ENCODE results near the gene WDR26.
A peak's percentile ranks its signal among the peaks of the same experiment; 100 is the strongest.
"Not testable (repeated sequence)": the region's sequence is repeated elsewhere in the genome, so short reads cannot be mapped to it uniquely, and the experiment has no call there.

WDR26 gene

DNA sequence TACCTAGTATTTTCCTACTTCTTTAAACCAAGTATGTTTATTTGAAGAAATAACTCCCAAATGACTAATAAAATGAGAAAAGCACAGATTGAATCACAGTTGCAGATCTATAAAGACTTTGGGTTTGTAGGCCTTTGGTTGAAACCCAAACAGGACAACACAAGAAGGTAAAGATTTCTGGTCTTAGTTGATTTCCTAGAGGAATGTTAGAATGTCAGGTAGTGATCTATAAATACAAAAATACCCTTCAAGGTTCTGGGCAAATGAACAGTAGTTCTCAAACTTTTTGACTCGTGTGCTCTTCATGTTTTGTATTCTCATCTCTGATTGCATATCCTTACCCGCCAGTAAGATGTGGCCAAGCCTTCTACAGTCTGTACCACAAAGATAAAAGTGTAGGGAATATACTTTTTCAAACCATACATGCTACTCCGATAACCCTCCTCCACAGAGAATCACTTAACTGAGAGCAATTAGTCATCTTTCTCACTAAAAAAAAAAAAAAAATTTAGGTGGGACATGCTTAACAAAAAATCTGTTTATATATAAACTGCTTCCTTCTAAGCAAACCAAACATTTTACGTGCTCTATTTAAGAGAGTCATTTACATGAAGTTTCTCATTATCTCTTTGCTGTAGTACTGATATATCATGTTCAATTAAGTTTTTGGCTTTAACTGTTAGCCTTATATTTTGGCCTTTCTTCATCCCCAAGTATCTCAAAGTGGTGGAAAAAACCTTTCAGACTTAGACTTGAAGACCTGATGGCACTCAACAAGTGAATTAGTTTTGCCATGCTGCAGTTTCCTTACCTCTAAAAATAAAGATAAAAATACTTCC, 42.0 kb downstream of the WDR26 start:
- no peak for DNase-seq

DNA sequence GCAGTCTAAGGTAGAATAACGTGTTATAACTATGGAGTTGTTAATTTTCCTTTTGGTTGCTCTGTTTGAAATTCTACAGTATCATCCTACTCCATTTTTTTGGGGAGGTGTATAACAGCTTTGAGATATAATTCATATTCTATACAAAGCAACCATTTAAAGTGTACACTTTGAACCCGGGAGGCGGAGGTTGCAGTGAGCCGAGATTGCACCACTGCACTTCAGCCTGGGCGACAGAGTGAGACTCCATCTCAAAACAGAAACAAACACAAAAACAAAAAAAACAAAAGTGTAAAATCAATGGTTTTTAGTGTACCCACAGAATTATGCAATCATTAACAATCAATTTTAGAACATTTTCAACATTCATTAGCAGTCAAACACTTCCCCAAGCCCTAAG, 44.1 kb downstream of the WDR26 start:
- no peak for DNase-seq

DNA sequence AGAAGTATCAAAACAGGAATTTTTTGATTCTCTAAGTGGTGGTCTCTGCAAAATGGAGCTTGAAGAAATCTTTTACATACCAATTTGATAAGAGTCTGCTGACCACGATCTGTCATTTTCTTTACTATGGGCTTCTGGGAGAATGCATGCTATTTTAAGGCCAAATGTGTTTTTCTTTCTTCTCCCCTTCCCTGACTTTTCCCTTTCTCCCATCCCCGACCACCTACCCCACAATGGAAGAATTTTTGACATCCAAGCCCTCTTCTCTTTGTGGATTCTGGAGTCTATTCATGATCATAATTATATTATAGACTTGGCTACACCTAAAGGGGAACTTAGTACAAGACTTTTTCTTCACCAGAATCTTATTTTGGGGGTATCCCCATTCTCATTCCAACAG, 46.7 kb downstream of the WDR26 start:
- DNase-seq = no peak

DNA sequence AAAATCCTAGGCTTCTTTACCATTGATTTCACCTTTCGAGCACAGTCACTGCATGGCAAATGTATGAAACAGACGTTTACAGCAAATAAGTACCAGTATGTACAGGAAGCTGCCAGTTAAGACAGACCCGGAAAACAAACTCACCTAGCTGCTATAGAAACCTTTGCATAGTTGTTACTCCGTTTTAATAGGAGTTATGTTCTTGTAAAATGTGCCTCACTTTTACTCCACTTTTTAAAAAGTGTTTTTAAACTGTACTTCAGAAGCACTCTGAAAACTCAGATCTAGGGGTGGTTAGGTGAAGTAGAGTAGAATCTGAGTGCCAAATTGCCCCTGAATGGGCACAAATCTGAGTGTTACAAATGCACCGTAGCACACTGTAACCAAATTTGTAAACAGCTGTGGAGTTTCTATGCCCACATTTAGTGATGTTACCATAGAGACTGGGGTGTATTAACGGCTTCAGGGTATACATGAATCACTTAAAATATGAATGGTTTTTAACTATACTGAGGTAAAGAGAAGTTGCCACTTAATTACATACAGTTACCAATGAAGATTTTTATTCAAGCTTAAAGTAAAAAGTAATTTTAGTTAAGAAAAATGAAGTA, 47.2 kb downstream of the WDR26 start:
- DNase-seq = no peak

DNA sequence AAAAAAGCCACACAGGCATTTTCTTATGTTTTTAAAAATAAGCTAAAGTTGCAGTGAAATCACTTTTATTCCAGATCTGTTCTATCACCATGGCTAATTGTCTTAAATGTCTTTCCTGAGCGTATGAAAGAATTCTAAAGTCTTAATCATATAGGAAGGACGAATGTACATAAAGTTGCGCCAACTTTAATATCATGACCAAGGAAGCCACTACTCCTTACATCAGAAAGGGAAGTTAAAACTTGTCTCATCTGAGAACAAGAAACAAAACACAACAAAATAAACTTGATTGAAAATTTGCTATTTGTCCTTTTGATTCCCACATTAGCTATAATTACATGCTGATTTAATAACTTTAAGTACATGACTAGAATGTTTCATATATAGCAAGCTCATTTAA, 51.4 kb downstream of the WDR26 start:
- DNase-seq = no peak

DNA sequence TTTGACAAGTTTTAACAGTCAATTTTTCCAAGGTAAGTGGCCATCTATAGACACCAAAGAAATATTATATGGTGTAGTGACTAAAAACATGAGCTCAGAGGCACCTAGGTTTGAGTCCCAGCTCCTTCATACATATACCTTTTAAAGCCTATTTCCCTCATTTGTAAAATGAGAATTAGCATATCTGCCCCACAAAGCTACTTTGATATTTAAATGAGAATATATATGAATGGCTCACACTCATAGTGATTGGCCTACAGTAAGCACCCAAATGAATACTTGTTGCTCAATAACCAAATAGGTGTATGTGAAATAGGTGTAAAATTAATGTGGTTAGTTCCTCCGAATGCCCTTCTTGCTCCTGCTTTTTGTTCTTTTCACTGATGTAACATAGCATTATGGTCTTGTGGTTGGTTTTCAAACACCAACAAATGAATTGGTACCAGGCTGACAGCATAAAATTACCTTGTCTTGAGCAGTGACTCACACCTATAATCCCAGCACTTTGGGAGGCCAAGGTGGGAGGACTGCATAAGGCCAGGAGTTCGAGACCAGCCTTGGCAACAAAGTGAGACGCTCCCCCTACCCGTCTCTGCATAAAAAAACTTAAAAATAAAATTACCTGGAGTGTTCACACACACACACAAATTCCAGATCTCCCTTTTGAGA, 52.6 kb downstream of the WDR26 start:
- no peak for DNase-seq

DNA sequence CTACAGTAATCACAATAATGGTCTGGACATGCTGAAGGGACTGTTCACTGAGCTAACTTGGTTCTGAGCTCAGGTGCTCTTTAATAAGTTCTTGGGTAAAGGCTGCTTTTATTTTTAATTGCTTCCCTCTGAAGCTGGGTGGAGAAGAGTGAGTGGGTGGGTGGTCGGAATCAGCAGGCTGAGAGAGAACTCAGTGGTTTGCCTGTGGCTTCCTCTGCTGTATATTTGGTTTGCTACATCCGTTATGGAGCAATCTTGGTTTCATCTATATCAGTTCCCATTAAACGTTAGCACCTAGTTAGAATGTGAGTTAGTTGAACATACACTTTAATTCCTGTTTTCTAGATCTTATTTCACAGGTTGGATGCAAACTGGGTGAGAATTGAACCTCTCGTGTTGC, 54.6 kb downstream of the WDR26 start:
- no peak for DNase-seq

DNA sequence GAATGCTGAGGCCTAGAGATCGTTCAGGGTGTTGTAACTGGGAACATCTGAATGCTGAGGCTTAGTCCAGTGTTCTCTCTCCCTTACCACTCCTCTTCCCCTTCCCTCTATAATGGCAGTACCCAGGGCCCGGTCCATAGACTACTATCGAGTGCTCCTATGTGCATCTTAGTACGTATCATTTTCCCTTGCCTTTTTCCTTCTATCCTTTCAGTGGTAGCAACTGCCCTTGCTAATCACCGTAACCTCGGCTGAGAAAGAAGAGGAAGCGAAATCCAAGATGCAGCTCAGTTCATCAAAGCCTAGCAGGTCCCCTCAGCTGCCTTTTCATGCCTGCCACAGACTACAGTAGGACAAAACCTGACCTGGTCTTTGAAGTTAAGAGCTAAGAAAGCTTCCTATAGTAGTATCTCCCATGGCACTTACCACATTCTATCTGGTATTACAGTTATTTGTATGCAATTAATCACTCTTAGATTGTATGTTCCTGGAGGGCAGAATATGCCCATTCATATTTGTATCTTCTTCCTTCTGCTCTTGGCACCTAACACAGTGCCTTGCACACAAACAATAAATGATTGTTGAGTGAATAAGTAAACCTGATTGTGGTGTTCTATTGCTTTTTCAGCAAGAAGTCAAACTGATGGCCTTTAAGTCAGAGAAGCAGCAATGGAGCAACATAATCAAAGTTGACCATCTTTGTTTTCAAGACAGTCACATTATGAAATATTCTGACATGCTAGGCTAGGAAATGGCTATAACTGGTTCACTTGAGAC, 55.6 kb downstream of the WDR26 start:
- DNase-seq = no peak

DNA sequence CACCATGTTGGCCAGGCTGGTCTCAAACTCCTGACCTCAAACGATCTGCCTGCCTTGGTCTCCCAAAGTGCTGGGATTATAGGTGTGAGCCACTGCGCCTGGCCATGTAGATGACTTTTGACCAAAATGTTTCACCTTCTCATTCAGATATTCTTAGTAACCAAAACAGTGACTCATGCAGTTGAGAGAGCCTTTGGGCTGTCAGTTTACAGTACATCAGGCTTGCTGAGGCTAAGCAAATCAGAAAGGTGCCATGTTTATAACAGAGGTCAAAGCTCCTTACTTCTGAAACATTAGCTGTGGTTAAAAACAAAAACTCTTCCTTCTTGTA, 57.0 kb downstream of the WDR26 start:
- DNase-seq = no peak

DNA sequence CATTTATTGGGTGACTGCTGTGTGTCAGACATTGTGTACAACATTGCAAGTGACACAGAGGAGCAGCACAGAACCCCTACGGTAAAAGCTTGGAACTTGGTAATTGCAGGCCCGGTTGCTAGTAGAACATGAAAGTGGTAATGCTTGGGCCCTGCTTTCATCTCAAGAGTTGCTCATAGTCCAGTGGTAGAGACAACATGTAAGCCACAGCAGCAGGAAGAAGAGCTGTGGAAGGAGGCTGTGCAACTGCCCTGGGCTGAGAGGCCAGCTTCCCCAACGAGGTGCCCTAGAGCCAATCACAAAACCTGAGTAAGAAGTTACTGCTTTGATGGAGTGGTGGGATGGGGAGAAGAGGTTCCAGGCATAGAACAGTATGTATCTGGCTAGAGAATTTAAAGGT, 59.5 kb downstream of the WDR26 start:
- DNase-seq = no peak

DNA sequence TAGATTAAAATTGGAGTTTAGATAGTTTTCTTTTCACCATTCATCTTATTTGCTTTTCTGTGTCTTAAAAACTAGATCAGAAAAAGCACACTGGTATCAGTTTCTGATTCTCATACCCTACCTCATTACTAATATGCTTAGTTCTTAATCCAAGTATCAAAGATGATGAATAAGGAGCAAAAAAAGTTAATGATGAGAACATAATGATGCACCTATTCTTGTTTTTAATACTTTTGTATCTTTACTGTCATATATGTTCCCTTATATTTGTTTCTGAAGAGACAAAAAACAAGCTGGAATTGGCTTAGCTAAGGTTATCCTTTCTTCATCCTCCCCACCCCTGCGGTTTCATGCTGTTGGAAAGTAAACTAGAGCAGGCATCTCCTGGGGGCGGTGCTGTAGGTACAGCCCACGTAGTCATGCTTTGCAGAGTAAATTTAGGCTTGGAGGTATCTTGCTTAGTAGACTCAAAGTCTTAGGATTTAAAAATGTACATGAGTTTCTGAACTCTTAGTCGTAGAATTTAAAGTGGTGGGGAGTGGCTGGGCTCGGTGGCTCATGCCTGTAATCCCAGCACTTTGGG, 61.5 kb downstream of the WDR26 start:
- DNase-seq = no peak

DNA sequence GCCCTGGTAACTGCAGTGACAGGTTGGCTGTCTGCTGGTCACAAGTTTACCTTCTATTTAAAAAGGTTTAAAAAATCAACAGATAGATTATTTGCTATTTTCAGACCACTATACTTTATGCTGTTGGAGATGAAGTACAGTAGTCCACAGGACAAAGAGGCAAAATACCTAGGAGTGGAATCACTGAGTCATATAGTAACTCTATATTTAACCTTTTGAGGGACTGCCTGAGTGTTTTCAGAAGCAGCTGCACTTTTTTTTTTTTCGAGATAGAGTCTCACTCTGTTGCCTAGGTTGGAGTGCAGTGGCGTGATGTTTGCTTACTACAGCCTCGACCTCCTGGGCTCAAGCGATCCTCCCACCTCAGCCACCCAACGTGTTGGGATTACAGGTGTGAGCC, 66.2 kb downstream of the WDR26 start:
- no peak for DNase-seq

DNA sequence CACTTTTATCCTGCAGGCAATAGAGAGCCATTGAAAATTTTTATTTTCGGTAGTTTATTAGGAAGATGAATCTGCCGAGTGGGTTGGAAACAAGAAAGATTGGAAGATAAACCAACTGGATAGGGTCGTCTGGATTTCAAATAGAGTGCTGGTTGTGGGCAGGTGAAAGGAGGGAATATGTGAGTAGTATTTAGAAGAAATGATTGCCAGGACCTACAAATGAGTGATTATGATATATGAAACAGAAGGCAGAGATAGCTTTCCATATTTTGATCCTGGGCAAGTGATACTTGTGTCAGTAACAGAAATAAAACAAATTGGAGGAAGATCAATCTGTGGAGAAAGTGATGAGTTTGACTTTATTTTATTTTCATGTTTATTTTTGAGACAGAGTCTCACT, 75.4 kb downstream of the WDR26 start:
- no peak for DNase-seq

DNA sequence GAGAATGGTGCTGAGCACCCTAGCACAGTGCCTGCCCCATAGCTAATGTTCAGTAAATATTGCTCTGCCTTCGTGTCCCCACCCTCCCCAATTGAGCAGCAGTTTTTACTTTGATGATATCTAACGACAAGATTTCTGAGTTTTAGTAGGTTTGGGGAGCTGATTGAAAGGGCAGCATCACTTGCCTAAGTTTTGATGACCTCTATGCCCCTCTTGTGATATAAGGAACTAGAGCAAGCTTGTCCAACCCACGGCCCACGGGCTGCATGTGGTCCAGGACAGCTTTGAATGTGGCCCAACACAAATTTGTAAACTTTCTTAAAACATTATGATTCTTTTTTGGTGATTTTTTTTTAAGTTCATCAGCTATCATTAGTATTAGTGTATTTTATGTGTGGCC, 76.4 kb downstream of the WDR26 start:
- DNase-seq = no peak

DNA sequence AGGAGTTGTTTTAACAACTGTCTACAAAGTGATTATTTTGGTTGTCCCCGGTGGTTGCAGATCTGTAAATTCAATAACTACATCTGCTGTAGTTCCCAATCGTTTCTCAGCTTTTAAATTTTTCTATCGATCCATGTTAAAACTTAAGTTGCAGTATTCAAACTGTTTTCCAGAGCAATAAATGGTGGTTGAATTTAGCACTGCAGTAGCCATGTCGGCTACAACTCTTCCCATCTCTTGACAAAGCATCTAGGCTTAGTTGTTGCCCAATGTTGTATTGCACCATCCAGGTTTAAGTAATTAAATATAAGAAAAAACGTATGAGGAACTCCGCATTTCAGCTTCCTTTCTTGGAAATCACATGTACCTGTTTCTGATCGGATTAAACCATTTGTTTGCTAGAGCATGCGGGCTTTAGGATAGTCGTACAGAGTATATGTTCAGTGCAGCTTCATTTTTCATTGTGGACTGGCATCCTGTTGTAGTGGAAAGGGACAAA, 76.9 kb downstream of the WDR26 start:
- peak; percentile 41 for DNase-seq

DNA sequence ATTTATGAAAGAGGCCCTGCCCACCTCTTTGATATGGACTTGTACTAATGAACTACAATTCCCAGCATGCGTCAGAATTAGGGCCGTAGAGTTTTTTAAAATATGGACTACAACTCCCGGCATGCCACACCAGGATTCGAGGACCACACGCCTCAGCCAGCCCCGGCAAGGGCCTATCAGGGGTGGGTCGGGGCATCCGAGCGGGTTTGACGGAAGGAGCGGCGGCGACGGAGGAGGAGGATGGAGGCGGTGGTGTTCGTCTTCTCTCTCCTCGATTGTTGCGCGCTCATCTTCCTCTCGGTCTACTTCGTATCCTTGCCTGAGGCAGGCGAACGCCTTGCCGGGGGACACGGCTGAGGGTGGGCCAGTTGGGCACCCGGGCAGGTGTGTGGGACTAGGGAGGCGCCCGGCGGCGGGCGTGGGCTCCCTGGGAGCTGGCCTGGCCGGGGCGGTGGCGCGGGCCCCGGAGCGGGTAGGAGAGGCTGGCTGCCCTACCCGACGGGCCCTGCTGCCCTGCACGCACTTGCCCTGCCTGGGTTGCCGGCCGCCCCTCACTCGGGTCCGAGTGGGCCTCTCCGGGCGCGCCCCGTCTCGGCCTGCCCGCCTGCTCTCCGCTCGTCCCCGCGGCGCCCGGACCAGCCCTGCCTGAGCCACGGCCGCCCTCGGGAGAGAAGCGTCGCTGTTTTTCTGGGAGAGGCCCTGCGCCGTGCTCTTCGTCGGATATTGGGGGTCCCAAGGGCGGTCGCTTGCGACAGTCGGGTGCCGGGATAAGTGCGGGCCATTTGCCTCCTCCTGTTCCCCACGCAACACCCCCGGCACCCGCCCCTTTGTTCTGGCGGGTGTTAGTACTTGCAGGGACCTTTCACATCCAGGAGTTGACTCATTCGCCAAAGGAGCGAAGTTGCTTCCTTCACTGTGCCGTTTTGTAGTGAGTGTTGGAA, 77.6 kb downstream of the WDR26 start, which contains the start of gene CNIH4:
TSS of gene CNIH4 (plus strand) at position 195 of the 941 bp plus-strand sequence. CDS start at position 241, 46 bp downstream.
- DNase-seq = peak; percentile 97

DNA sequence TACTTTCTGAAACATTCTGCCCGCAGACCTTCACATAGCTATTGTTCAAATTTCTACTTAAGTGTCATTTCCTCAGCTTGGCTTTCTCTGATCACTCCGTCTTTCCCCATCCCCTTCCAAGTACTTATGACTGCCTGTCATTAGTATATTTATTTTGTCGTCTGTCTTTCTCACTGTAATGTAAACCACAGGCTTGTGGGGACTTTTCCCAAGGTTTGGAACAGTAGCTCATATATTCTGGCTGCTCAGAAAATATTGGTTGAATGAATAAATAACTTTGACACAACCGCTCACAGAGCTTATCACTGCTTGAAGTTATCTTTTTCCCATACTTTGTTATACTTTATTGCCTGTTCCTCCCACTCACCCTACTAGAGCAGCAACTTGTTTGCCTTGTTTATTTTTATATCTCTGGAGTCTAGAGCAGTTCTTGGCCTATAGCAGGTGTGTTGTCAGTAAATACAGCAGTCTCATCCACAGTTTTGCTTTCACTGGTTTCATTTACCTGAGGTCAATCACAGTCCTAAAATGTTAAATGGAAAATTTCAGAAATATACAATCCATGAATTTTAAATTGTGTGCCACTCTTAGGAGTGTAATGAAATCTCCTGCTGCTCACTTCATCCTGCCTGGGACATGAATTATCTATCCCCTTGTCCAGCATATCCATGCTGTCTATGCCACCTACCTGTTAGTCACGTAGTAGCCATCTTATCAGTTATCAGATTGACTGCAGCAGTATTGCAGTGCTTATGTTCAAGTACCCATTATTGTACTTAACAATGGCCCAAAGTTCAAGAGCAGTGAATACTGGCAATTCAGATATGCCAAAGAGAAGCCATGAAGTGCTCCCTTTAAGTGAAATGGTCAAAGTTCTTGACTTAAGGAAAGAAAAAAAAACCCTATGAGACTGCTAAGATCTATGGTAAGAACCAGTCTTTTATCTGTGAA, 80.3 kb downstream of the WDR26 start:
- DNase-seq = no peak

DNA sequence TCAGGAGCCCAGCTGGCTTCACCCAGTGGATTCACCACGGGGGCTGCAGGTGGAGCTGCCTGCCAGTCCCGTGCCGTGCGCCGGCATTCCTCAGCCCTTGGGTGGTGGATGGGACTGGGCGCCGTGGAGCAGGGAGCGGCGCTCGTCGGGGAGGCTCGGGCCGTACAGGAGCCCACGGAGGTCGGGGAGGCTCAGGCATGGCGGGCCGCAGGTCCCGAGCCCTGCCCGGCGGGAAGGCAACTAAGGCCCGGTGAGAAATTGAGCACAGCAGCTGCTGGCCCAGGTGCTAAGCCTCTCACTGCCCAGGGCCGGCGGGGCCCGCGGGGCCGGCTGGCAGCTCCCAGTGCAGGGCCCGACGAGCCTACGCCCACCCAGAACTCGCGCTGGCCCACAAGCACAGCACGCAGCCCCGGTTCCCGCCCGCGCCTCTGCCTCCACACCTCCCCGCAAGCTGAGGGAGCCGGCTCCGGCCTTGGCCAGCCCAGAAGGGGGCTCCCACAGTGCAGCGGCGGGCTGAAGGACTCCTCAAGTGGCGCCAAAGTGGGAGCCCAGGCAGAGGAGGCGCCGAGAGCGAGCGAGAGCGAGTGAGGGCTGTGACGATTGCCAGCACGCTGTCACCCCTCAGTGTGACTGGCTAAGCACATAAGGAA, 82.0 kb downstream of the WDR26 start:
- not testable (repeated sequence) for DNase-seq

DNA sequence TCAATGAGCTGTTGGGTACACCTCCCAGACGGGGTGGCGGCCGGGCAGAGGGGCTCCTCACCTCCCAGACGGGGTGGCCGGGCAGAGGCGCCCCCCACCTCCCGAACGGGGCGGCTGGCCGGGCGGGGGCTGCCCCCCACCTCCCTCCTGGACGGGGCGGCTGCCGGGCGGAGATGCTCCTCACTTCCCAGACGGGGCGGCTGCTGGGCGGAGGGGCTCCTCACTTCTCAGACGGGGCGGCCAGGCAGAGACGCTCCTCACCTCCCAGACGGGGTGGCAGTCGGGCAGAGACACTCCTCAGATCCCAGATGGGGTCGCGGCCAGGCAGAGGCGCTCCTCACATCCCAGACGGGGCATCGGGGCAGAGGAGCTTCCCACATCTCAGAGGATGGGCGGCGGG, 84.9 kb downstream of the WDR26 start:
- not testable (repeated sequence) for DNase-seq

DNA sequence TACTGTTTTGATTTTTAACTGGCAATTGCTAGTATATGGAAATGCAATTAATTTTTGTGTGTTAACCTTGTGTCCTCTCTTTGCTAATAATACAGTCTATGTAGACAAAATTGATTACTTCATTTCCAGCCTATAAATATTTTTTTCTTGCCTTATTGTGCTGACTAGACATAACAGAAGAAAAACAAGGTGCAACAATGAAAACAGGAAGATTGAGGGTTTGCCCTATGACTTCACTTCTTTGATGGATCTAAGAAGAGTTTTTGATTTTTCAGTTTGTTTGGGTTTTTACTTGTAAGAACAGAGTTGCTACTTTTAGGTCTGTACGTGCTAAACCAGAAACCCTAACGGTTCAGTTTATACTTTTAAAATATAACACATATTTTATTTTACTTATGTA, 86.5 kb downstream of the WDR26 start:
- DNase-seq = no peak
